Aorta (tissue), 4 donors: ENCODE measurements around the gene SMIM29. TPM values are rescaled to one million over a fixed set of nuclear protein-coding genes. Genes with fewer than 3 reads are reported as not detected.

Experiments
- microRNA-seq, 2 donors: library from miRNA; unstranded; fragments of <30 nt; microRNA quantifications; one replicate each; pipeline ENCODE4 v1.2.0, GENCODE V29; 2020
- polyA plus RNA-seq, 2 donors: library from polyadenylated mRNA; stranded (reverse); fragments of 200-250 nt; gene quantifications; one replicate each; pipeline ENCODE4 v1.2.3, GENCODE V29; 2013
- total RNA-seq, 2 donors: library from RNA; stranded (reverse); fragmentation: NEBNext Ultra II Directional; extraction: Animal tissue kit (Norgen Biotek cat#: 25700); gene quantifications; one replicate each; pipeline ENCODE4 v1.2.1, GENCODE V29; 2021
- donor health status: healthy with polysubstance abuse.
- donor health status: Bipolar disorder and iron deficiency.
- donor health status: DM: no; HTN: no; CAD: no.
- donor health status: DM: yes; HTN: yes; CAD: no.

The SMIM29 gene
- total and polyA plus RNA-seq, 4 donors, result 14.0 to 46.0 (median 26.2) TPM

Small RNAs within 50 kb of the gene (microRNA-seq; reads per million reads assigned to microRNA genes)
- 0 reads per million in 2 donors for gene MIR6835

Other genes with a start within 250 kb of the SMIM29 start
- not detected for gene GRM4, start 102.9 kb downstream of the SMIM29 start, total RNA-seq
- gene GRM4, start 102.9 kb downstream of the SMIM29 start, polyA plus RNA-seq, result not detected
- gene HMGA1, start 12.1 kb downstream of the SMIM29 start, total RNA-seq, result 10 to 100 TPM; 18.0 to 19.2 TPM
- gene HMGA1, start 12.1 kb downstream of the SMIM29 start, polyA plus RNA-seq, result 10 to 100 TPM; 11.0 to 25.5 TPM
- gene NUDT3, start 143.7 kb upstream of the SMIM29 start, total RNA-seq, result 10 to 100 TPM; 47.3 to 50.2 TPM
- 10 to 100 TPM; 15.5 to 19.9 TPM for gene NUDT3, start 143.7 kb upstream of the SMIM29 start, polyA plus RNA-seq
- 100 to 1,000 TPM; 835 to 876 TPM for gene RPS10, start 177.1 kb upstream of the SMIM29 start, total RNA-seq
- gene RPS10, start 177.1 kb upstream of the SMIM29 start, polyA plus RNA-seq, result 1,000 to 10,000 TPM; 2,619 to 4,721 TPM
- gene PACSIN1, start 217.1 kb upstream of the SMIM29 start, total RNA-seq, result under 1 TPM; 0.10 to 0.84 TPM
- under 1 TPM in 1 of 2 donors, not detected in 1; 0.10 TPM for gene PACSIN1, start 217.1 kb upstream of the SMIM29 start, polyA plus RNA-seq